ENCODE data around the gene GPC6. TPM values are rescaled to one million over a fixed set of nuclear protein-coding genes. Genes with fewer than 3 reads are reported as not detected.

Gene GPC6
- total RNA-seq, 1 experiment from 2014 or later = not detected

DNA sequence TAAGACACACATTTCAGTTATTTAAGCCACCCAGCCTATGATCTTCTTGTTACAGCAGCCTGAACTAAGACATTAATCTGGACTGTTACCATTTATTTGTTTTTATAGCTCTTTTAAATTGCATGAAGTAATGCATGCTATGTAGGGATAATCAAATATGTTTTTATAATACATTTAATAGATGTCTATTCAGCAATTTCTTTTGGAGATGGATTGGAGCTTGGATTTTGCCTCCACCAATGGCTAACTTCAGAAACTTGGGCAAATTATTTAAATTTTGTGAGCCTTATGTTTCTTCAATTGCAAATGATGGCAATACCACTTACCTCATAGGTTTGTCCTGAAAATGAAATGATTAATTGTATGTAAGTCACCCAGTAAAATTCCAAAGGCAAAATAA is 288.7 kb downstream of the GPC6 start:
- CTCF ChIA-PET = no interaction called here
- H3K4me3 Mint-ChIP-seq (ENCODE audit: low read depth, unreplicated experiment) = no peak overlapping the region
- H3K4me1 Mint-ChIP-seq (ENCODE audit: low read depth, unreplicated experiment) = no peaks in the 10 kb centered on the region
- no peaks in the 10 kb centered on the region for H3K27me3 Mint-ChIP-seq (ENCODE audit: unreplicated experiment)
- intact Hi-C loops (cut with micrococcal nuclease; ENCODE audit: unreplicated experiment) = no loop called here
- DNase-seq = no peak
- H3K9me3 Mint-ChIP-seq (ENCODE audit: low read depth, unreplicated experiment) = peaks cover 2% of the 10 kb centered on the region
- BruUV-seq (replicated peaks) = no TSS peak
- no peak overlapping the region for H3K27ac Mint-ChIP-seq (ENCODE audit: unreplicated experiment)
- no peaks in the 10 kb centered on the region for H3K36me3 Mint-ChIP-seq (ENCODE audit: insufficient read depth, unreplicated experiment)
- TF ChIP-seq, protein P1, sequence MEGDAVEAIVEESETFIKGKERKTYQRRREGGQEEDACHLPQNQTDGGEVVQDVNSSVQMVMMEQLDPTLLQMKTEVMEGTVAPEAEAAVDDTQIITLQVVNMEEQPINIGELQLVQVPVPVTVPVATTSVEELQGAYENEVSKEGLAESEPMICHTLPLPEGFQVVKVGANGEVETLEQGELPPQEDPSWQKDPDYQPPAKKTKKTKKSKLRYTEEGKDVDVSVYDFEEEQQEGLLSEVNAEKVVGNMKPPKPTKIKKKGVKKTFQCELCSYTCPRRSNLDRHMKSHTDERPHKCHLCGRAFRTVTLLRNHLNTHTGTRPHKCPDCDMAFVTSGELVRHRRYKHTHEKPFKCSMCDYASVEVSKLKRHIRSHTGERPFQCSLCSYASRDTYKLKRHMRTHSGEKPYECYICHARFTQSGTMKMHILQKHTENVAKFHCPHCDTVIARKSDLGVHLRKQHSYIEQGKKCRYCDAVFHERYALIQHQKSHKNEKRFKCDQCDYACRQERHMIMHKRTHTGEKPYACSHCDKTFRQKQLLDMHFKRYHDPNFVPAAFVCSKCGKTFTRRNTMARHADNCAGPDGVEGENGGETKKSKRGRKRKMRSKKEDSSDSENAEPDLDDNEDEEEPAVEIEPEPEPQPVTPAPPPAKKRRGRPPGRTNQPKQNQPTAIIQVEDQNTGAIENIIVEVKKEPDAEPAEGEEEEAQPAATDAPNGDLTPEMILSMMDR (IDR thresholded peaks at IDR 0.05; ENCODE audit: unreplicated experiment) = no peak

DNA sequence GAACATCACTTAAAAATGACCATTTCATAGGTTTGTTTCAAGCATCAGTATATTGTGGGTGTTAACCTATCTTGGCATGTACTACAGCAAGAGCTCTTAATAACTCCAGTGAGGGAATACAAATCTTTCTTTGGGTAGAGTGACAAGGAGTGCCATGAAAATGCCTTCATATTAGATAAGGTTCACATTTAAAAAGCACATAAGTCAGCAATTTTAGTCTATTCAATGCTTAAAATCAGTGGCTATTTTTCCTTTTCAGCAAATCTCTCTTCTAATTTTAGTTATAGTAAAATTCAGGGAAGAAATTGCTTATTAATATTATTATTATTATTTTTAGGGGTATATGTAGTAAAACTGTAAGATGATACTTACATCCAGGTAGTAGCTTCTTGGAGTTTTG is 291.1 kb downstream of the GPC6 start:
- no peaks in the 10 kb centered on the region for H3K4me1 Mint-ChIP-seq (ENCODE audit: low read depth, unreplicated experiment)

DNA sequence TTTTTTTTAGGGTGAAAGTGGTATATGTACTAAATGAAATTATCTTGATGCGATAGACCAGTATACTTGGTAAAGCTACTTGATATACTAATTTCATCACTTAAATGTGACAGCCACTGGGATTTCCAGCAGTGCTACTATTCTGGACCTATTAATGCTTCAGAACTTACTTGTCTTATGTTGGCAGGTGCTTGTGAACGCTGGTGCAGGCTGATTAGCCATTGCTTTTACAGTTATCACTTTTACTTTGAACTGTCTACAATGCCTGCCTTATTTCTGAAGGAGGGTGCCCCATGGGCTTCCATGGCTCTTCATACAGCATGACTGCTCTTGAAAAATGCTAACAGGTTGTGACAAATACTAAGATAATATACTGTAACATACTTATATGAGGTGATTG is 294.7 kb downstream of the GPC6 start:
- Mint-ChIP-seq H3K4me1 (ENCODE audit: low read depth, unreplicated experiment) (no peaks in the 10 kb centered on the region), H3K27me3 (ENCODE audit: unreplicated experiment) (no peaks in the 10 kb centered on the region), H3K36me3 (ENCODE audit: insufficient read depth, unreplicated experiment) (no peaks in the 10 kb centered on the region), H3K9me3 (ENCODE audit: low read depth, unreplicated experiment) (no peaks in the 10 kb centered on the region), H3K4me3 (ENCODE audit: low read depth, unreplicated experiment) (no peak overlapping the region), H3K27ac (ENCODE audit: unreplicated experiment) (no peak overlapping the region)
- CTCF ChIA-PET = no interaction called here
- no TSS peak for BruUV-seq (replicated peaks)
- intact Hi-C loops (cut with micrococcal nuclease; ENCODE audit: unreplicated experiment) = no loop called here
- DNase-seq = no peak
- TF ChIP-seq, protein P1 (IDR thresholded peaks at IDR 0.05; ENCODE audit: unreplicated experiment) = no peak

More for the DNA sequence above, 291.1 kb downstream of the GPC6 start:
- no peaks in the 10 kb centered on the region for H3K27me3 Mint-ChIP-seq (ENCODE audit: unreplicated experiment)
- CTCF ChIA-PET = no interaction called here
- H3K9me3 Mint-ChIP-seq (ENCODE audit: low read depth, unreplicated experiment) = peaks cover 2% of the 10 kb centered on the region
- TF ChIP-seq, protein P1 (IDR thresholded peaks at IDR 0.05; ENCODE audit: unreplicated experiment) = no peak
- H3K36me3 Mint-ChIP-seq (ENCODE audit: insufficient read depth, unreplicated experiment) = no peaks in the 10 kb centered on the region
- H3K27ac Mint-ChIP-seq (ENCODE audit: unreplicated experiment) = no peak overlapping the region
- H3K4me3 Mint-ChIP-seq (ENCODE audit: low read depth, unreplicated experiment) = no peak overlapping the region
- intact Hi-C loops (cut with micrococcal nuclease; ENCODE audit: unreplicated experiment) = no loop called here
- DNase-seq = no peak
- no TSS peak for BruUV-seq (replicated peaks)

DNA sequence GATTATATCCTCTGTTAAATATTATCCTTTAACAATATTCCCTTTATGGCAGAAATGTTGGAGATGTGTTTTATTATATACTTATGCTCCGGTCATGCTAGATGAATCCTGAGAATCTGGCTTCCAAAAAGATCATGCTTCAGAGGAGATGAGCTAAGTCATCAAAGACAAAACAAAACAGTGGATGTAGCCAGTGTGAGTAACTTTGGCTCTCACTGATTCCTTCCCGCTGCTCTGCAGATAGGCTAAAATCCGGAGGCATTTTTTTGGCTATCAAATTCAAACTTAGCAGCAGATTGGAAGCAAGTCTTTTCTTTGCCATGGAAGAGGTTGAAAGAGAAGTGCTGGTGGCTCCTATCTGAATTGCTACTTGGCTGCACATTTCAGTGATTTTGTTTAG is 295.9 kb downstream of the GPC6 start:
- H3K4me1 Mint-ChIP-seq (ENCODE audit: low read depth, unreplicated experiment) = no peaks in the 10 kb centered on the region
- no peaks in the 10 kb centered on the region for H3K27me3 Mint-ChIP-seq (ENCODE audit: unreplicated experiment)
- TF ChIP-seq, protein P1 (IDR thresholded peaks at IDR 0.05; ENCODE audit: unreplicated experiment) = no peak
- BruUV-seq (replicated peaks) = no TSS peak
- intact Hi-C loops (cut with micrococcal nuclease; ENCODE audit: unreplicated experiment) = no loop called here
- H3K27ac Mint-ChIP-seq (ENCODE audit: unreplicated experiment) = no peak overlapping the region
- H3K36me3 Mint-ChIP-seq (ENCODE audit: insufficient read depth, unreplicated experiment) = no peaks in the 10 kb centered on the region
- no peak overlapping the region for H3K4me3 Mint-ChIP-seq (ENCODE audit: low read depth, unreplicated experiment)
- no peaks in the 10 kb centered on the region for H3K9me3 Mint-ChIP-seq (ENCODE audit: low read depth, unreplicated experiment)
- DNase-seq = no peak
- CTCF ChIA-PET = no interaction called here

DNA sequence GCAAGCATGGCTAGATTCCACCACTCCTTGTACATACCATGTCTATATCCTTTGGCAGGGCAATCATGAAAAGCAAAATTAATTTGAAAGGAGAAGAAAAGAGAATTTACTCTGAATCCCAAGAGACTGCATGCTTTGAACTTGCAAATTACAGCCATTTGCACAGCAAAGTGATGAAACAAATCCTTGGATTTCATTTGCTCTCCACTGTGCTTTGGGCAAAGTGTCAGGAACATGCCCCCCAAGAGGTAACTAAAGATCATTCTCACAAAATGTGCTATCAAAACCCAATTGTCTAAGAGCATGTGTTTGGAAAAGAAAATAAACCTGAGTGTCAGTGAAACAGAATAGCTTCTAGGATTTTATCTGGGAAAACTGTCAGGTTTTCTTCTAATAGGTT is 298.5 kb downstream of the GPC6 start:
- Mint-ChIP-seq H3K36me3 (ENCODE audit: insufficient read depth, unreplicated experiment) (no peaks in the 10 kb centered on the region), H3K9me3 (ENCODE audit: low read depth, unreplicated experiment) (no peaks in the 10 kb centered on the region), H3K4me3 (ENCODE audit: low read depth, unreplicated experiment) (no peak overlapping the region), H3K27ac (ENCODE audit: unreplicated experiment) (no peak overlapping the region), H3K4me1 (ENCODE audit: low read depth, unreplicated experiment) (no peaks in the 10 kb centered on the region), H3K27me3 (ENCODE audit: unreplicated experiment) (no peaks in the 10 kb centered on the region)
- intact Hi-C loops (cut with micrococcal nuclease; ENCODE audit: unreplicated experiment) = no loop called here
- TF ChIP-seq, protein P1 (IDR thresholded peaks at IDR 0.05; ENCODE audit: unreplicated experiment) = no peak
- CTCF ChIA-PET = no interaction called here
- DNase-seq = no peak
- BruUV-seq (replicated peaks) = no TSS peak

Measured in Calu3 (cell line).